Activated T-cell treated with anti-CD3 and anti-CD28 coated beads, Interleukin-2, amount 50 U/mL, for 48 hours (primary cell): ENCODE results near the gene NFE2L3.
"Not testable (repeated sequence)": the region's sequence is repeated elsewhere in the genome, so short reads cannot be mapped to it uniquely, and the experiment has no call there.

Source experiments
- DNase-seq, 2 experiments: peaks; one replicate each; pipeline ENCODE4 v3.0.0-alpha.2; 2020

NFE2L3 gene

GRCh38 chr7:26151953-26152781 lies at the start of gene NFE2L3:
Gene NFE2L3, plus strand, starts transcription at chr7:26152198. Its CDS starts 301 bp downstream, at chr7:26152499.
- peak; percentile 88 to 90 for DNase-seq

- no peak for DNase-seq
Observed at GRCh38 chr7:26103596-26103995, 48.4 kb upstream of the NFE2L3 start.

DNA sequence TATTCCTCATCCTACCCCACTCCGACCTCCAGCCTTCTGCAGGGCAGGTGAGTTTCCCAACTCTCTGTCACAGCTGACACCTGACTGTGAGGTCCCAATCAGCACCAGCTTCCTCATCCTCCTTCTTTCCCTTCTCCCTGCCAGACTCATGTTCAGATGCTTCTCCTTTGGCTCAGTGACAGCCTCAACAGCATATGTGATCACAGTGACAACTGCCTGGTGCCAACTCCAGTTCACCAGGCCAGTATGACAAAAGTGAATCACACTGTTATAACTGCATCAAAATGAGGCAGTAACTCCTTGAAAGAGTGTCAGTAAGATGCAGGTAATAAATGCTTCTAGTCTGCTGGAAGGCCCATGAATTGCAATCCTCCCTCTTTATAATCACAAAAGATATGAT lies 46.8 kb upstream of the NFE2L3 start:
- DNase-seq, result no peak

GRCh38 chr7:26105931-26106330 lies 46.1 kb upstream of the NFE2L3 start:
- no peak for DNase-seq

GRCh38 chr7:26112203-26112740 lies 39.7 kb upstream of the NFE2L3 start:
- DNase-seq, result no peak

GRCh38 chr7:26115650-26116049 lies 36.3 kb upstream of the NFE2L3 start:
- no peak for DNase-seq

- DNase-seq, result no peak
Observed at GRCh38 chr7:26117142-26117807, 34.7 kb upstream of the NFE2L3 start.

- no peak for DNase-seq
Observed at GRCh38 chr7:26117970-26118369, 34.0 kb upstream of the NFE2L3 start.

DNA sequence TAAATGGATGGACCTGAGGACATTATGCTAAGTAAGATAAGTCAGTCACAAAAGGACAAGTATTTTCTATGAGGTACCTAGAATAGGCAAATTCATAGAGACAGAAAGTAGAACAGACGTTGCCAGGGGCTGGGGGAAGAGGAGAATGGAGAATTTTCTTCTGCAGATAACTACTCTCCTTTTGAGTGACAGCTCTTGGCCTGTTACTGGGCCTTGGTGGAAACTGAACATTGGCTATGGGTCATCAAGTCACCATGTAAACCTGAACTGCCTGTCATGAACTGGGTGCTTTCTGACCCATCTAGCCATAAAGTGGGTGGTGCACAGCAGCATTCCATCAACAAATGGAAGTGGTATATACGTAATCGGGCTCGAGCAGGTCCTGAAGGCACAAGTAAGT lies 29.3 kb upstream of the NFE2L3 start:
- DNase-seq, result no peak

- not testable (repeated sequence) for DNase-seq
Observed at GRCh38 chr7:26124775-26125174, 27.2 kb upstream of the NFE2L3 start.

- no peak for DNase-seq
Observed at GRCh38 chr7:26127411-26127810, 24.6 kb upstream of the NFE2L3 start.

DNA sequence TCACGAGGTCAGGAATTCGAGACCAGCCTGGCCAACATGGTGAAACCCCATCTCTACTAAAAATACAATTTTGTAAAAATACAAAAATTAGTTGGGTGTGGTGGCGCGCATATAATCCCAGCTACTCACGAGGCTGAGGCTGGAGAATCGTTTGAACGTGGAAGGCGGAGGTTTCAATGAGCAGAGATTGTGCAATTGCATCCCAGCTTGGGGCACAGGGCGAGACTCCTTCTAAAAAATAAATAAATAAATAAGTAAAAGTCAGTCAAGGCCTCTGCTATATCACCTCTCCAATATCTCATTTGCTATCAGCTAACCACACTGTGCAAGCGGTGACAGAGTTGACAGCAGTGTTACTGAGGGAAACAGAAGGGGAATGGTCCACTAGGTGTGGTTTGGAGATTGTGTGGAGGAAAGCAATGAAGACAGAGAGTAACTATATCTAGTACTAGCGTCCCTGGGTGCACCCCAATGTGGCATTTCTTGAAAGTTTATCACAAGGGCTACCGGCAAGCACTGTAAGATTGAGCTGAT lies 20.9 kb upstream of the NFE2L3 start:
- no peak for DNase-seq

DNA sequence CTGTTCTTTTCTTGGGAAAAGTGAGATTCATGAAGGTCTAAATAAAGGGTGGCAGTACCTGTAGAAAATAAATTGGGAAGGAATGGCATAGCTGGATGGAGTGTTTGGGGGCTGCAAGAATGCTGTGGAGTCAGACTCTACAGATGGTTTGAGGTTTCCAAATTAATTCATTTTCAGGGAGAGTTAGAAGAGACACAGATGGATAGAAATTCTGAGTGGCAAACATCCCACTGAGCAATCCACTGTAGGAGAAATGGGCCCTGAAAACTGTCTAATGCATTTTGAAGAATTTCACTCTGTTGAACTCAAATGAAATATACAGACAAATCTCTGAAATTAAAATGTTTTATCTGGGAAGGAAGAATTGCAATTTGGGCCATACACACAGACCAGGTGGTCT lies 16.9 kb upstream of the NFE2L3 start:
- no peak for DNase-seq

DNA sequence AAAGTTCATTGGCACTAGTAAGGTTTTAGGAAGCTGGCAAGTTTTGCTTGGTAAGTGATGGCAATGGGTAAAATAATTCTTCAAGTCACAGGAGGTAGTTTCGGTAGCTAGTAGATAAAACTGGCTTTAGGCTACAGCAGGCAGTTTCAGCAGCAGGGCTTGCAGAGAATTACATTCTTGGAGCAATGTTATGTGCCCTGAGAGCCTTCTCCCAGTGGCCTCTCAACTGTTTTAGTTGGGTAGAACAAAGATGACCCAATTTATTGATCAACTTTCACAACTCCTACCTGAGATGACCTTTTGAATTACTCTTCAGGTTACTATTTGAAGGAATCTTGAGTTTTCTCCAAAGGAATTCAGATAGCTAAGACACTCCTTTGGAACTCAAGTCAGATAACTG lies 16.4 kb upstream of the NFE2L3 start:
- no peak for DNase-seq

DNA sequence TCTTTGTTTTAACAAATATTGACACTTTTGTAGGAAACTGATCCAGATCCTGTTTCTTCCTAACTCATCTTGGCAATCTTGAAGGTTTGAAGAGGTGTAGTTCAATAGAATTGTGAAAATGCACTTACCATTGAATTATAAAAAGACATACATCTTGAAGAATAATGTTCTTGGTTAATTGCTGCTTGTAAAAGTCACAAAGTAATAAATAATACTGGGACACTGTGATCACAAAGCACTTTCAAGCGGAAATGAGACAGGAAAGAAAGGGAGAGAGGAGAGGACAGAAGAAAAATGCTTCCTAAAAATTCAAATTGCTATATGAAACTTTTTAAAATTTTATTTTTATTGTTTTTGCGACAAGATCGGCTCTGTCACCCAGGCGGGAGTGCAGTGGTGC lies 15.2 kb upstream of the NFE2L3 start:
- DNase-seq, result no peak

- no peak for DNase-seq
Observed at GRCh38 chr7:26140380-26140779, 11.6 kb upstream of the NFE2L3 start.

GRCh38 chr7:26141077-26141476 lies 10.9 kb upstream of the NFE2L3 start:
- no peak for DNase-seq

DNA sequence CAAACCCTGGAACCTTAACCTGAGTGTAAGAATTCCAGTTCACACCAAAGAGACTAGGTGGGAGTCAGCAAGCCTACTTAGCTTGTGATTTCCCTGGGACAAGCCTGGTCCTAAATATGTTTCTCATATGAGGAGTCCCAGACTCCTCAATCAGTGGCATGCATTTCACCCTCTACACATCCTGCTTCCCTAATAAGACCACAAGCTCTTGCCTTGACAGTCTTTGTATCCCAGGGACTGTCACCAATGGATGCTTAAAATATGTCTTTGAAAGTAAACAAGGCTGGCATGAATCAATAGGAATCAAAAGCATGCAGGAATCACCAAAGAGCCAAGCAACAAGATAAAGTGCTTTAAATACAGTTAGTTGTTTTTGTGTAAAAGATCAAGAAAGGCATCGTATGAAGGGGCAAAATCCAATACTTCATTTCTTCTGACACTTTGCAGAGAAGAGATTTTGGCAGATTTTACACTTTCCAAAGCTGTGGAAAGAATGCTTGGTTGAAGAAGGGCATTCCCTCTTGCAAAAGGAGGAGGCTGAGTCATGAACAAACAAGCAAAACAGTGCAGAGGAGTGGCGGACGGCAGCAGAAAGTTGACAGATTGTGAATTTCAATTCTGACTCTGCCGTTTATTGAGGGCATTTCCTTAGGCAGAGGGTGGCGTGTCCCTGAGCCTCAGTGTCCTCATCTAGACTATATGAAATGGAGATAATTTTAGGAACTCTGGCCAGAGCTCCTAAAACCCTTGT lies 8.5 kb upstream of the NFE2L3 start:
- DNase-seq, result no peak

GRCh38 chr7:26144184-26145080 lies 7.6 kb upstream of the NFE2L3 start:
- no peak for DNase-seq

DNA sequence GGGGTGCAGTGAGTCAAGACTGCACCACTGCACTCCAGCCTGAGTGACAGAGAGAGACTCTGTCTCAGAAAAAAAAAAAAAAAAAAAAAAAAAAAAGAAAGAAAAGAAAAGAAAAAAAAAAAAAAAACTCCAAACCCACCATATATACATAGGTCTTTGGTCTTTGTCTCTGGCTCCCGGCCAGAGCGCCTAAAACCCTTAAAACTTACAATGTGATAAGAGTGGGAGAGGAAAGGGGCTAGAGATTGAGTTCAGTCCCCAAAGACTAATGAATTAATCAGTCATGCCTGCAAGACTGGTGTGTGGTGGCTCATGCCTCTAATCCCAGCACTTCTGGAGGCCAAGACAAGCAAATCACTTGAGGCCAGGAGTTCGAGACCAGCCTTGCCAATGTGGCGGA lies 6.8 kb upstream of the NFE2L3 start:
- no peak for DNase-seq

DNA sequence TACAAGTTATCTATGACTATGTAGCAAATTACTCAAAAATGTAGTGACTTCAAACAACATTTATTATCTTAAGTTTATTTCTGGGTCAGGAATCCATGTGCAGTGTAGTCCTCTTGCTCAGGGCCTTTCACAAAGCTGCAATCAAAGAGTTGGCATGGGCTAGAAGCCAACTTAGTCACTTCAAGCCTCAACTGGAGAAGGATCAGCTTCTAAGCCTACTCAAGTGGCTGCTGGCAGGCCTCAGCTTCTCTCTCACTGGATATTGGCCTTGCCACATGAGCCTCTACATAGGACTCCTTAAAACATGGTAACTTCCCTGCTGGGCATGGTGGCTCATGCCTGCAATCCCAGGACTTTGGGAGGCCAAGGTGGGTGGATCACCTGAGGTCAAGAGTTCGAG lies 5.0 kb upstream of the NFE2L3 start:
- DNase-seq, result no peak
